ENCODE results near the gene DUSP22.

Gene DUSP22

DNA sequence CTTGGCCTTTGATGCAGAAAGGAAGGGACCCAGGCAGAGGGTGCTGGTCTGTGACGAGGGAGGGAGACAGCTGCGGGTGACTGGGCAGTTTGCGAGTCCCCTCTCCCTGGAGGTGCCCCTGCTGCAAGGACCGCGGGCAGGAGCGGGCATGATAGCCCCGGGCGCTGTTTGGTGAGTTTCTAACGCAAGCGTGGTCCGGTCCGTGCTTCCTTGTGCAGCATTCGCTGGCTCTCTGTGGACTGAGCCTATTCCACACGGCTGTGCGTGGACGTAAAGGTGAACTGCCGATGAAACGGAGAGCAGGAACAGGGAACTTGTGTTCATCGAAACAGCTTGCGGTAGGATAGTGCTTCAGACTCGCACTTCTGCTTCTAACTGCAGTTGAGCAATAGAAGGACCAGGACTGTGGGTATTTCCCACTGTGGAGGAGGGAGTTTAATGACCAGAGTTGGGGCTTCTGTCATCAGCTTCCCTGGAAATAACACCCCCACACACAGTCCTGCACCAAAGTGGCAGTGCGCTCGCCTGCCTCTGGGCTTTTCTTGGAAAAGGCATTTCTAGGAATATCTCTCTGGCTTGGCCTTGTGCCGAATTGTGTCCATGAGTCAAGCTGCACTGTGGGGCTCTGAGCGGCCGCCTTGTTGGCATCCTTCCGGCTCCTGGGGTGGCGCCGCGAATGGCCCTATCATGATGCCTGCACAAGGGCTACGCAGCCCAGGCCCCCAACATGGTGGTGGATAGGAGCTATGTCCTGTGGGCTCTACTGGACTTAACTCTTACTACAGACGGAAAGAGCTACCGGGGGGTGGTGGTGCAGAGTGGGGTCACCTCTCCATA, 48.9 kb downstream of the DUSP22 start:
- no peak for DNase-seq

DNA sequence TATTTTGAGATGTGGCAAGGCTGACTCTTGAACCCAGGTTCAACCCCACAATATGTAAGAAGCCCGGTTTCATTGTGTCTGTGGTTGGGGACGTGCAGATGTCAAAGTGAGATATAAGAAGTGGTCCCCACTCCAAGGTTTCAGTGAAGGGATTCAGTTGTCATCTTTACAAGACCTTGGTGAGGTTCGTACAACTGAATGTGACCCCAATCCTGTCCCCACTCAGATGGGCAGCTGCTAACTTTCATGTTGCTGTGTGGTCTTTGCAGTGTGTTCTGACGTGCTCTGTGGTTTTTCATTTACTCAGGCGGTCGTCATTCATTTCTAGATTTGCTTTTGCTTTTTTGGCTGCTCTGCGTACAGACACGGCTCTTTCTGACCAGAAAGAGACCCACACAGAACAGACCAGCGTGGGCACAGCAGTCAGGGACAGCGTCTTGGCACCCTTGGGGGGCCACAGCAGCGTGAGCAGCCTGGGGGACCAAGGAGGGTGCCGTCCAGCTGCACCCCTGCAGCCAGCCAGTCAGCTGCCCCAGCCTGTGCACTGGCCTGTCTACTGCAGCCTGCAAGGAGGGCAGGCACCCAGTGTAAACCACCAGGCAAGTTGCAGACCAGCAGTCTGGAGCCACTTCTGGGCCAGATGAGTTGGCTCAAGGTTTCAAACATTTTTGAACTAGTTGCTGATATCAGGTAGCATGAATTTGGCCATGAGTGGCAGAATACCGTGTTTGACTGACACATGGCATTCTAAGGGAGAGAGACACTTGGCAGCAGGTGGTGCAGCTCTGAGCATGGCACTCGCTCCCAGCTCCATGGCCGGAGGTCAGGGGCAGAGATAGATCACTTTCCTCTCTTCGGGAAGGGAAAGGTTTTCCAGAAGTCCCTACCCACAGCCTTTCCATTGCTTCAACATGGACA, 49.9 kb downstream of the DUSP22 start:
- no peak for DNase-seq

DNA sequence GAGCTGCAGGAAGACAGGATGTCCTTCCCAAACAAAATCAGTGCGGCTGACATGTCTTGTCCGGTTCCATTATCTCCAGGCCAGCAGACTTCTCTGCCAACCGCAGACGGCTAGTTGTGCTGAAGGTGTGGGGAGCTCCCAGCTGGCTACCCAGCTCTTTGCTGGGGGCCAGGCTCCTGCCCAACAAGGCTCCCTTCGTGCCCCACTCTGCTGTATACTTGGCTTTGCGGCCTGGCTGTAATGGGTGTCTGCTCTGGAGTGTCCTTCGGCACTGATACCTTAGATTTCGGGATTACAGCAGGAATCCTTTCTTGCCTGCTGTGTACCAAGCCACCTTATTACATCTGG, 50.5 kb downstream of the DUSP22 start:
- no peak for DNase-seq

DNA sequence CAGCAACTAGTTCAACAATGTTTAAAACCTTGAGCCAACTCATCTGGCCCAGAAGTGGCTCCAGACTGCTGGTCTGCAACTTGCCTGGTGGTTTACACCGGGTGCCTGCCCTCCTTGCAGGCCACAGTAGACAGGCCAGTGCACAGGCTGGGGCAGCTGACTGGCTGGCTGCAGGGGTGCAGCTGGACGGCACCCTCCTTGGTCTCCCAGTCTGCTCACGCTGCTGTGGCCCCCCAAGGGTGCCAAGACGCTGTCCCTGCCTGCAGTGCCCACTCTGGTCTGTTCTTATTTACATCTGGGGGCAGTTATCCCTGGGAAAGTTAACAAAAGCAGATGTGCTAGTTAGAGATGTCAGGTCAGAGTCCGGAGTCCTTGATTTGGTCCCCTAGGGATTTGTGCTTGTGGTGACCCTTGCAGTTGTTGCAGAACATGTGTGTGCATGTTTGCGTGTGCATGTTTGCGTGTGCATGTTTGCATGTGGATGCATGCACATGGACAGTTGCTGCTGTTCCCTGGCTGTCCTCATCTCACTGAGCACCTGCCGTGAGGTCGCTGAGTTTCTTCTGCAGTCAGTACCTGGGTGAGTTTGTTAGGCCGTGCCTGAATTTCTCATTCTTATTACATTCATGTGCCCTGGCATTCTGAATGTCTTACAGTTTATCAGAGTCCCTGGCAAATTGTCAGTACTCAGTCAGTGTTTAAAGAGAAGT, 51.1 kb downstream of the DUSP22 start:
- DNase-seq, result no peak

DNA sequence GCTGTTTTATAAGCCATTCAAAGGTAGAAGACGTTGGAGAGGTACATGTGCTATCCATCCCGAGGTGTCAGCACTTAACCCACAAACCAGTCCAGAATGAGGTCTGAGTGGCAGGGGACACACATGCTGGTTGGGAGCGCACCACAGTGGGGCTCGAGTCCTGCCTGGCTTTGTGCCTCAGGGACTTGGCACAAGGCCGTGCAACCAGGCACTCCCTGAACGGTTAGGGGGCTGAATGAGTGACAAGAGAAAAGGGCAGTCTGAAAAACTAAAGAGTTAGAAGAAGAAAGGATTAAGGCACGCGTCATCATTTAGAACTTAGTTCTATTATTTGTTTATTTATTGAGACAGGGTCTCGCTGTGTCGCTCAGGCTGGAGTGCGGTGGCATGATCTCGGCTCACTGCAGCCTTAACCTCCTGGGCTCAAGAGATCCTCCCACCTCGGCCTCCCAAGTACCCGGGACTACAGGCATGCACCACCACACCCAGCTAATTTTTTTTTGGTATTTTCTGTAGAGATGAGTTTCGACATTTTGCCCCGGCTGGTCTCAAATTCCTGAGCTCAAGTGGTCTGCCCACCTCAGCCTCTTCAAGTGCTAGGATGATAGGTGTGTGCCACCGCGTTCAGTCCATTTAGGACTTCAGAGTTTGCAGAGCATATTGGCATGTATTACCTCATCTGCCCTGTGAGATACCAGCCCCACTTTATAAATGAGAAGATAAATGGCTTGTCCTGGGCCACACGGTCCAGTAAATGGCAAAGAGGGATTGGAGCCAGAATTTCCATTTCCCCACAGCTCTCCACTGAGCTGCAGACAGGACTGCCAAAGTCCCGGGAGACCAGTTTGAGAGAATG, 51.9 kb downstream of the DUSP22 start:
- DNase-seq, result no peak

DNA sequence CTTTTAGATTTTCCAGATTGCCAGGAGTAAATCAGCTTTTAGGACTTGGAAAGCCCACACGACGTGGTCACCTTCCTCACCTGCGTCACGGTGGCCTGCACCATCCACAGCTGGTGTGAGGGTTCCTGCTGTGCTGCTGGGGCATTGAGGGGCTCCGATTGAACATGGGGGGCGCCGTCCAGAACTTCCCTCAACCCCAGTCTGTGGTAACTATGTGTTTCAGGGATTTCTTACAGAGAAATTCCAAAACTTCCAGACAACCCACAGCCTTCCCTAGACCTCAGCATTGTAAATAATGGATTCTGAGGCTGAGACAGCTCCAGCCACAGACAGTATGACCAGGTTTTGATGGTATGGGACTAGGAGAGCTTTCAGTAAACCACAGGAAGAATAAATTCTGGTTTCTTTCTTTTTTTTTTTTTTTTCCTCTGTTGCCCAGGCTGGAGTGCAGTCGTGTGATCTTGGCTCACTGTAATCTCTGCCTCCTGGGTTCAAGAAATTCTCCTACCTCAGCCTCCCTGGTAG, 52.6 kb downstream of the DUSP22 start:
- DNase-seq, result no peak

DNA sequence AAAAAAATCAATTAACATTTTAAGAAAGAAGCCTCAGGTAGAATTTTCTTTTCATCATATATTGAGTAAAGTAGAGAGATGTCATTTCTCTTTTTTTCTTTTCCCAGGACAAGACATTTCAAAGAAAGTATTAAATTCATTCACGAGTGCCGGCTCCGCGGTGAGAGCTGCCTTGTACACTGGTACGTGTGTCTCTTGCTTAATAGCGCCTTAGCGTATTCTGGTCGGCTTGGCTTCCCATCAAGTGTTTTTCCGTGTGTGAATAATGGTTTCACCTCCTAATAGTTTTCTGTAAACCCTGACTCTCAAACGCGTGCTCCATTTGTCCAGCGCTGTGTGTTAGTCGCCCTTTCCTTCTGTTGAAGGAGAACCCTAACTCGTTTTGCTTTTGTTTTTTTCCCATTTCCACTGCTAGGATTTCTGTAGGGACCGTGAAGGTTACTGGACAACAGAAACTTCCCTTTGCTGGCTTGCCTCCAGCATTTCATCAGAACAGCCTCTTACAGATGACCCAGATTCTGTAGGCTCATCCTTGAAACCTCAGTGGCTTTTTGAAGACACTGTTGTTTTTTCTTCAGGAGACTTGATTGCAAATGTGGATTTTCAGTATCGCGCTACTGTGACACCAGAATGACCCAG, 53.6 kb downstream of the DUSP22 start:
- no peak for DNase-seq

DNA sequence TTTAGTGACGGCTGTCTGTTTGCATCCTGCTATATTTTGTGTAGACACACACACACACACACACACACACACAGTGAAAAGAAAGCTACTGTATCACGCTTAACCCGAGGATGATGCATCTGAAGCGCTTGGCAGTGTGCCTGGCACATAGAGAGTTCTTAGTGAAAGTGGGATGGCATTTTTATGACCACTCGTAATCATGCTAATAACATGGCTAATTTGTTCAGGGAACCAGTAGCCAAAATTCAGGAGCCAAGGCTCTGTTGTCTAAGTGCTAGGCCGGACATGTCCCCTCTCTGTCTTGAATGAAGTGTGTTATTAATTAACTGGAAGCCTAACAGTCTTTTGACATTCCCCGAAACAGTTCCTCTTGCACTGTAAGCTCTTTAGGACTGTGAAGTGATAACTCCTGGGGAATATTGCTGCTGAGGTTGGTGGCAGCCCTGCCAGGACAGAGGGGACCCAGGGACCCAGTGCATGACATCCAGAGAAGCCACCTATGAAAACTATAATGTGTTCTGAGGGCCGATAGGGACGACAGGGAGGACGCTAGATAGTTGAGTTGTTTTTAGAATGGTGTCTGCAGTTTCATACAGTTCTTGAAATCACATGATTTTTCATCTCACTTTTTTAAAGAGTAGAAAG, 54.2 kb downstream of the DUSP22 start:
- no peak for DNase-seq

DNA sequence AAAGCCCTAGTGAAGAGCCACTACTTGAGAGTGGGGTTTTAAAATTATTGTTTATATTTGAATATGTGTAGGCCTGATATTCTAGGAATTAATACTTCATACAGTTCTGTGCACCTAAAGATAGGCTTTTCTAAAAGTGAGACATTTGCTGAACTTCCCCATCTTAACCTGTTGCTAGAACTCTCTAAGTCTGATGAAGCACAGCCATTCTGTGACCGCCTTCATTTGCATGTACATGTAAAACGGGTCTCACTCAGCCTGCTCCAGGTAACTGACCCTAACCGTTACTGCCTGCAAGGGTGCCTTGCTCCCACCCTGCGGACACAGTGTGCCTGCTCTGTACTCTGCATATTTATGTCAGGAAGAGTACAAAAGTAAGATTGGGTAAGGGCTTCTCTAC, 54.9 kb downstream of the DUSP22 start:
- no peak for DNase-seq

DNA sequence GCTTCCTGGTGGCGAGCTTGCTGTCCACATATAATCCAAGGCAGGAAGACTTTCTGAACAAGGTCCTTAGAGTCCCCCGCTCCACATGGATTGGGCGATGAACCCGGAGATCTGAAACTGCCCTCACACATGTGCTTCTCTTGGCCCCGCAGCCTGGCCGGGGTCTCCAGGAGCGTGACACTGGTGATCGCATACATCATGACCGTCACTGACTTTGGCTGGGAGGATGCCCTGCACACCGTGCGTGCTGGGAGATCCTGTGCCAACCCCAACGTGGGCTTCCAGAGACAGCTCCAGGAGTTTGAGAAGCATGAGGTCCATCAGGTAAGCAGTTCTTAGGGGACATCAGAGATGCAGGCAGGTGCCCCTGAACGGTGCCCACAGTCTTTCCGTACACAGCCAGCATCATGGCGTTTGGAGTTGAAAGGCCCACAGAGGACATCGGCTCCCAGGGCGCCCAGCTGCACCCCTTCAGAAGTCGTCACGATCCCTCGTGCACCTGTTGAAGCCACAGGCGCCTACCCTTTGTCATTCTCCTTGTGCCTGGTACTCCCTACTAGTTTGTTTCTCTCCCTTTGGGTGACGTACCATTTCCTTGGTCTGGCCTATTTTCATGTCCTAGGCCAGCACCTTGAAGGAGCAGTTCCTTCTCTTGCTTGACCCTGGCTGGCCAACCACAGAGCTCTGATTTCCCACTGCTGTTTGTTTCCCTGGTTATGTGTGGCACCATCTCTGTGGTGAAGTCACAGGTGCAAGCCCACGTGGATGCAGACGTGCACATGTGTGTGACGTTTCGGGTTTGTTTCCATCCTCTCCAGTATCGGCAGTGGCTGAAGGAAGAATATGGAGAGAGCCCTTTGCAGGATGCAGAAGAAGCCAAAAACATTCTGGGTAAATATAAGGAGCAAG, 55.9 kb downstream of the DUSP22 start:
- DNase-seq, result no peak

DNA sequence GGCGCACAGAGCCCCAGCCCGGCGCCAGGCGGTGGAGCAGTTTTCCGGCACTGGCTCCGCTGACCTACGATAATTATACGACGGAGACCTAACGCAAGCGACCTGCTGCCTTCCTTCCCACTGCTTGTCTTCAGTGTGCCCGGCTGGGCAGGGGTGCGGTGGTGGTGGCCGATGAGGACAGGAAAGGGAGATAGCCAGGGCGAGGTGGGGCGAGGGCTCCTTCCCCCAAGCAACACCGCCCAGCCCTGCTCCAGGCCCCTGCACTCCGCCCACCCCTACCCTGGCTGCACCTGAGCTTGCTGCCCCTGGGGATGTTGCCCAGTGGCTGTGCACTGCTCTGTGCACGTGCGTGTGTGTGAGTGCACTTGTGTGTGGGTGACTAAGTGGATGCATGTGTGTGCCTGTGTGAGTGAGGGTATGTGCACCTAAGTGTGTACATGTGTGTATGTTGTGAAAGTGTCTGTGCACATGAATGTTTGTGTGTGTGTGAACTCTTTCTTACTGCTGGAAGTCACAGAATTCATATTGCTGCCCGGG, 56.6 kb downstream of the DUSP22 start:
- no peak for DNase-seq

DNA sequence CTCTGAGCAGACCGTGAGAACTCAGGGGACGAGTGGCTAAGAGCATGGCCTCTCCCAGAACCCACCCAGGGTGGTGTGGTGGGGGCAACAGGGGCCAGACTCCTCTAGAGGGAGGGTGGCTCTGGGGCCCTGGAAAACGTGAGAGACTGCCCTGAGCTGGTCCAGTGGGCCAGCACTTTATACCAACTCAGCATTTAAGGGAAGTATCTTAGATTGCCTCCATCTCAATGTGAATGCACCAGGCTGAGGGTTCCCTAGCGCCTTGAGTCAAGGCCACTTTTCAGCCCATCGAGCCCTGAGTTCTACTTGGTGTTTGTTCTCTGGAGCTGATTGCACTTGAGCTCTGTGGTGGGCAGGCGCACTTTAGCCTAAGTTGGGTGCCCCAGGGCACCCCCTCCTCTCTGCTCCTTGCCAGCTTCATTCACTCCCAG, 57.2 kb downstream of the DUSP22 start:
- DNase-seq, result no peak

DNA sequence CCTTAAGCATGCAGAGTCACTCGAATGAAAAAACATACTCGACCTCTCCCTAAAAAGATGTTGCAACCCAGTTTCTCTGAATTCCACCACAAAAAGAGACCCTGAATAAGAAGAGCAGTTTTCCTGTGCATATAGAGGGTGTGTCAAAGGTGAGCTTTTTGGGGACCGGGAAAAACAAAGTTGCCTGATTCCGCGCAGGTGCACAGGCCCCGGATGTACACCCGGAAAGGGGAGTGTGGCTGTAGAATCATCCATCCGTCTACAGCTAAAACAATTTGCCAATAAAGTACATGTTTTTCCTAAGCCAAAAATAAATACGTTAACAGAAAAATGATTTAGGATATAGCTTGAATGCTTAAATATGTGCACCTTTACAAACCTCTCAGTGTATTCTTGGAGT, 58.1 kb downstream of the DUSP22 start:
- no peak for DNase-seq

DNA sequence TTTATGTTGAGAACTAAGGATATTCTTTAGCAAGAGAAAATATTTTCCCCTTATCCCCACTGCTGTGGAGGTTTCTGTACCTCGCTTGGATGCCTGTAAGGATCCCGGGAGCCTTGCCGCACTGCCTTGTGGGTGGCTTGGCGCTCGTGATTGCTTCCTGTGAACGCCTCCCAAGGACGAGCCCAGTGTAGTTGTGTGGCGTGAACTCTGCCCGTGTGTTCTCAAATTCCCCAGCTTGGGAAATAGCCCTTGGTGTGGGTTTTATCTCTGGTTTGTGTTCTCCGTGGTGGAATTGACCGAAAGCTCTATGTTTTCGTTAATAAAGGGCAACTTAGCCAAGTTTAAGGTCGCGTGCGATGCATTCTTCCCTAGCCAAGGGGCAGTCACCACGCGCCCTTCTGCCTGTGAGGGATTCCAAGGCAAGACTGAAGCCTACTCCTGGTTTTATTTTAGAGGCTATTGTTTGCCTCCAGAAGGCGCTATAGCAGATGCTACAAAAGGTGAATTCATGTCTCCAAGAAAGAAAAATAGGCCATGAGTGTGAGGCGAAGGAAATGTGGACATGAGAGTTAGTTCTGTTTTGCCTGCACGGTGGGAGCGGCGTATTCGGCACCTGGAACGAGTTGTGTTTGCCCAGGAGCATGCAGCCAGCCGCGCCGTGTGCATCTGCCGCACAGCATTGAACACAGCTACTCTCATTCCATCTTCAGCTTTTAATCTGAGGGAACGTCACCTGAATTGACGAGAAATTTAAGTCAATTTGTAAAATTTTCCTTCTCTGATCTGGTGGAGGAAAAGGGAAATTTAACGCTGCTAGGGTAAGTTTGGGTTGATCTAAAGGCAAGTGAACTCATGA, 59.0 kb downstream of the DUSP22 start:
- no peak for DNase-seq

DNA sequence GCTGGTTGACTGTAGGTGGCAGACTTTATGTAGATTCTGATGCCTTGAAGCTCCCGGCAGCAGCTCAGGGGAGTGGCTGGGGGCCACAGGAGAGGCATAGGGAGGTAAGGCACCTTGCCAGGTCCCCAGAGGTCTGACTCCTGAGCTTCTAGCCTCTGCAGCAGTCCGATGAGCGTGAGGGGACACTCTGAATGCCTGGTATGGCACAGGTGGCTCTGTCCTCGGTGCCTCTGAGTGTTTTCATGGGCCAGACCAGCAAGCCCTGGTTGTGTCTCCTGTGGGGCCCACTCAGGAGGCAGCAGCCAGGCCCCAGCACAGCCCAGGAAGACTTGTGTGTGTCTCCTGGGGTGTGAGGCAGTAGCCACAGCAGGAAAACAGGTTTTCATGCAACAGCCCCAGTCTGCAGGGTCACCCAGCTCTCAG, 59.6 kb downstream of the DUSP22 start:
- no peak for DNase-seq

DNA sequence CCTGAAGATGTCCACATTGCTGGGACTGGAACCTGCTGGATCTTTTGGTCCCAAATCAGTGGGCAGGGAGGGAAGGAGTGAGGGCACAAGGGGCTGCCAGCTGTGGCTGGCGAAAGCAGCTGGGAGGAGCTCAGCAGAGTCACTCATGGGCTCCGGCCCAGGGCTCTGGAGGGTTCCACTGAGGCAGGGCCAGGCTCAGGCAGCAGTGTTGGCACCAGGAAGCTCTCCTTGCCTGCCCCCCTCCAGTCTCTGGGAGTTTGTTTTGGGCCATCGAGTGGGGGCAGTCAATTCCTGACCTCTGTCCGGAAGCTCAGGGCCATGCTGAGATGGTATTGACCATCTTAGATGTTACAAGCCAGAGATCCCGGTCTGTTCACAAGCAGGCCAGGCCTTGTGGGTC, 60.2 kb downstream of the DUSP22 start:
- DNase-seq, result no peak

DNA sequence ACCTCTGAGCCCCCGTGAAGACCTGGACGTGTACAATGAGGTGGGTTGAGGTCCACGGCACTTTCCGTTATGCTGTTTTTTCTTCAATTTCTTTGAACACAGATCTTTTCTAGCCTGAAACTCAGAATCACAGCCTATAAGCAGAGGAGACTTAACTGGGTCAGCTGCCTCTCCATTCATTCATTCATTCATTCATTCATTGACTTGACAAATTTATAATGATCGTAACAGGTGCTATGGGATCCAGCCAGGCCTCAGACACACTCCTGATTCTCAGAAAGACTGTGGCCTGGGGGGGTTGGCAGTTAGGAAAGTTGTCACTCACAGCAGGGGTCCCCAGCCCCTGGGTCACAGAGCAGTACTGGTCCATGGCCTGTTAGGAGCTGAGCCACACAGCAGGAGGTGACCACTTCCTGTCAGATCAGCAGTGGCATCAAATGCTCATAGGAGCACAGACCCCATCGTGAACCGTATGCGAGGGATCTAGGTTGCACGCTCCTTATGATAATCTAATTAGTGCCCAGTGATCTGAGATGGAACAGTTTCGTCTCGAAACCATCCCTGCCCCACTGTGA, 60.7 kb downstream of the DUSP22 start:
- no peak for DNase-seq
